Endodermal cell (in vitro differentiated cells): ENCODE data around the gene SLC19A2. TPM values are rescaled to one million over a fixed set of nuclear protein-coding genes. Genes with fewer than 3 reads are reported as not detected.

ENCODE experiments used
- DNase-seq: peaks from one replicate; pipeline ENCODE4 v3.0.0-alpha.2; 2017
- H3K27ac ChIP-seq: 2 replicates; pipeline ENCODE4 v1.5.1; 2013; ENCODE audit warnings: mild to moderate bottlenecking, low read depth, low read length, moderate library complexity
- H3K27me3 ChIP-seq: 2 replicates; pipeline ENCODE4 v1.6.1; 2013; ENCODE audit warnings: mild to moderate bottlenecking, low read length, moderate library complexity; ENCODE audit not compliant: insufficient read depth, control insufficient read depth, poor library complexity, severe bottlenecking
- H3K36me3 ChIP-seq: 2 replicates; pipeline ENCODE4 v1.7.0; 2013; ENCODE audit warnings: mild to moderate bottlenecking, low read length, moderate library complexity; ENCODE audit not compliant: control insufficient read depth, insufficient read depth
- H3K4me1 ChIP-seq: one replicate; pipeline ENCODE4 v1.7.0; 2013; ENCODE audit warnings: low read length; ENCODE audit not compliant: control insufficient read depth, insufficient read depth
- H3K4me3 ChIP-seq: 2 replicates; pipeline ENCODE4 v1.5.1; 2013; ENCODE audit warnings: mild to moderate bottlenecking, low read length, moderate library complexity
- H3K9ac ChIP-seq: 2 replicates; pipeline ENCODE4 v1.6.1; 2013; ENCODE audit warnings: mild to moderate bottlenecking, low read length, moderate library complexity; ENCODE audit not compliant: poor library complexity, severe bottlenecking; ENCODE audit errors: extremely low read depth
- H3K9me3 ChIP-seq: 2 replicates; pipeline ENCODE4 v1.6.1; 2013; ENCODE audit warnings: mild to moderate bottlenecking, low read length, moderate library complexity; ENCODE audit not compliant: control insufficient read depth
- H3K27ac Mint-ChIP-seq: 2 replicates; pipeline ENCODE4 v1.8.0; 2020; ENCODE audit warnings: mixed read lengths
- H3K27me3 Mint-ChIP-seq: 2 replicates; pipeline ENCODE4 v1.8.0; 2021; ENCODE audit warnings: mild to moderate bottlenecking, mixed read lengths; ENCODE audit not compliant: insufficient read depth
- H3K36me3 Mint-ChIP-seq: 2 replicates; pipeline ENCODE4 v1.8.0; 2020; ENCODE audit warnings: low read depth, mixed read lengths
- H3K4me1 Mint-ChIP-seq: 2 replicates; pipeline ENCODE4 v1.8.0; 2020; ENCODE audit warnings: mixed read lengths
- H3K4me3 Mint-ChIP-seq: 2 replicates; pipeline ENCODE4 v1.8.0; 2020; ENCODE audit warnings: mild to moderate bottlenecking, moderate library complexity, mixed read lengths
- H3K9me3 Mint-ChIP-seq: 2 replicates; pipeline ENCODE4 v1.8.0; 2020; ENCODE audit warnings: mild to moderate bottlenecking, mixed read lengths
- CTCF ChIP-seq: fragments of 200-600 bp; sonication (generic); conservative IDR thresholded peaks from 2 replicates; pipeline ENCODE4 v1.5.0; 2021; ENCODE audit warnings: antibody characterized with exemption, mild to moderate bottlenecking
- WGBS, 2 experiments: methylation state at CpG; one replicate each; pipeline versions ENCODE4 v1.1.5 to v1.1.7; 2013; ENCODE audit warnings: missing lambda C conversion rate in 2 of 2, mixed read lengths in 1 of 2; ENCODE audit not compliant: insufficient coverage in 1 of 2, insufficient read length in 1 of 2; 5-methylcytosine and 5-hydroxymethylcytosine counted together
- total RNA-seq, 2 donors: library from RNA; stranded (reverse); fragmentation: NEBNext Ultra II Directional in 1 of 2; extraction: Animal tissue kit (Norgen Biotek cat#: 25700) in 1 of 2; gene quantifications; 2 replicates in 1 of 2; 3 replicates in 1 of 2; pipeline ENCODE4 v1.2.1, GENCODE V29; 2021

SLC19A2 gene
- total RNA-seq, 2 donors from 2014 or later, result 11.5 to 12.9 TPM

- Histone ChIP-seq H3K9ac (no peak overlapping the region), H3K36me3 (no peaks in the 10 kb centered on the region), H3K4me3 (no peak overlapping the region), H3K9me3 (no peaks in the 10 kb centered on the region), H3K27me3 (no peaks in the 10 kb centered on the region), H3K27ac (no peak overlapping the region), H3K4me1 (no peaks in the 10 kb centered on the region)
- no peak for TF ChIP-seq CTCF
- DNase-seq, result no peak
- Mint-ChIP-seq H3K27me3 (peaks cover 5% of the 10 kb centered on the region), H3K9me3 (no peaks in the 10 kb centered on the region), H3K27ac (no peak overlapping the region), H3K4me3 (no peak overlapping the region), H3K36me3 (no peaks in the 10 kb centered on the region), H3K4me1 (peaks cover 3% of the 10 kb centered on the region)
- WGBS, 2 experiments, result 92 to 97% methylated on average over 4 to 5 of the region's 5 CpGs
Measured at GRCh38 chr1:169421309-169421708, 64.4 kb downstream of the SLC19A2 start.

DNA sequence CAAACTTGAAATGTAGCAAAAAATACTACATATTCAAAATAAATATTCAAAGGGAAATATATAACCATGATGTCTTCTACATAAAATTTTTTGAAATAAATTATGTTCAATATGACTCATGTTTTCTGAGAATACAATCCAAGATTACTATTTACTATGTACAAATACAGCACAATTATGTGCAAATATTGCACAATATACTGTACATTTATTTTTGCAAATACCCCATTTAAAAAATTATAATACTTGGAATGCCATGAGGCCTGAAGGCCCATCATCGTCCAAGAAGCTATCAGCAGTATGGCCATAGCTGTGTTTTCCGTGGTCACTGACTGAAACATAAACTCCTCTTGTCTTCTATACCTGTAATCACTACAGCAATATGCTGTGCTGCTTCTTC lies 70.8 kb downstream of the SLC19A2 start:
- no peaks in the 10 kb centered on the region for H3K4me1 ChIP-seq
- H3K9ac ChIP-seq, result no peak overlapping the region
- H3K4me3 Mint-ChIP-seq, result no peak overlapping the region
- H3K4me1 Mint-ChIP-seq, result peaks cover 3% of the 10 kb centered on the region
- no peaks in the 10 kb centered on the region for H3K27me3 ChIP-seq
- 89 to 95% methylated on average over 2 of the region's 2 CpGs for WGBS, 2 experiments
- DNase-seq, result no peak
- no peak for TF ChIP-seq CTCF
- peaks cover 17% of the 10 kb centered on the region for H3K27me3 Mint-ChIP-seq
- no peak overlapping the region for H3K27ac Mint-ChIP-seq
- H3K27ac ChIP-seq, result no peak overlapping the region
- H3K4me3 ChIP-seq, result no peak overlapping the region
- H3K9me3 Mint-ChIP-seq, result peaks cover 12% of the 10 kb centered on the region
- H3K9me3 ChIP-seq, result no peaks in the 10 kb centered on the region
- no peaks in the 10 kb centered on the region for H3K36me3 Mint-ChIP-seq
- H3K36me3 ChIP-seq, result no peaks in the 10 kb centered on the region

Other genes with a start within 250 kb of the SLC19A2 start
- gene NME7, start 118.1 kb downstream of the SLC19A2 start, total RNA-seq, result 10 to 100 TPM; 28.1 to 32.3 TPM
- 10 to 100 TPM; 16.8 to 18.4 TPM for gene BLZF1, start 117.7 kb downstream of the SLC19A2 start, total RNA-seq
- gene CCDC181, start 58.5 kb downstream of the SLC19A2 start, total RNA-seq, result 1 to 10 TPM; 4.9 to 7.8 TPM
- gene F5, start 100.5 kb upstream of the SLC19A2 start, total RNA-seq, result under 1 TPM; 0.04 to 0.09 TPM
- gene SELP, start 144.2 kb upstream of the SLC19A2 start, total RNA-seq, result not detected
- gene SELL, start 225.7 kb upstream of the SLC19A2 start, total RNA-seq, result under 1 TPM in 1 of 2 donors, not detected in 1; 0.95 TPM
- not detected for gene SELE, start 248.1 kb upstream of the SLC19A2 start, total RNA-seq